Endothelial cell of umbilical vein (primary cell): ENCODE data around the gene LRRC74B. TPM values are rescaled to one million over a fixed set of nuclear protein-coding genes. Genes with fewer than 3 reads are reported as not detected.

Experiments used
- BruUV-seq: library from RNA; stranded (reverse); fragments of 400-500 nt; replicated peaks from 2 replicates; lab custom pipeline; 2021; lab: Mats Ljungman, UMichigan
- CTCF ChIA-PET: fragments of 300-600, 350-600 bp; sonication (Branson Sonifier 250); formaldehyde crosslinking; loops from one replicate; lab custom pipeline; 2021; ENCODE audit warnings: antibody characterized with exemption, inconsistent platforms; lab: Charles Lee
- POLR2A ChIA-PET: fragments of 300-600, 350-600 bp; sonication (Branson Sonifier 250); formaldehyde crosslinking; loops from one replicate; lab custom pipeline; 2021; ENCODE audit warnings: antibody characterized with exemption, inconsistent platforms; lab: Charles Lee
- DNase-seq: peaks from one replicate; pipeline ENCODE4 v3.0.0-alpha.2; 2011; ENCODE audit warnings: low read depth, low spot score
- FAIRE-seq: peaks from 2 replicates; lab custom pipeline; 2011; peaks lifted over from hg19 to GRCh38; lab: Jason Lieb, UNC
- H2AFZ ChIP-seq: 2 replicates; pipeline ENCODE4 v1.6.0; 2012; ENCODE audit warnings: low read depth, low read length, control low read depth, inconsistent platforms
- H3K27ac ChIP-seq: 2 replicates; pipeline ENCODE4 v1.5.1; 2011; ENCODE audit warnings: low read depth, mild to moderate bottlenecking, control low read depth, low read length, moderate library complexity; ENCODE audit not compliant: insufficient read depth
- H3K27me3 ChIP-seq, 2 experiments: 2 replicates each; pipeline versions ENCODE4 v1.6.0 to v1.6.1; 2011; ENCODE audit warnings: low read length in 2 of 2, mixed read lengths in 1 of 2; ENCODE audit not compliant: control insufficient read depth in 2 of 2, insufficient read depth in 2 of 2
- H3K36me3 ChIP-seq, 2 experiments: 2 replicates in 1 of 2; 3 replicates in 1 of 2; pipeline ENCODE4 v1.5.1; 2011; ENCODE audit warnings: low read length in 2 of 2, mild to moderate bottlenecking in 1 of 2, moderate library complexity in 1 of 2; ENCODE audit not compliant: control insufficient read depth in 2 of 2, insufficient read depth in 2 of 2; ENCODE audit errors: extremely low read depth in 1 of 2
- H3K4me1 ChIP-seq: 3 replicates; pipeline ENCODE4 v1.5.1; 2011; ENCODE audit warnings: mild to moderate bottlenecking, low read length; ENCODE audit not compliant: control insufficient read depth, insufficient read depth; ENCODE audit errors: extremely low read depth
- H3K4me2 ChIP-seq: 2 replicates; pipeline ENCODE4 v1.6.1; 2011; ENCODE audit warnings: low read length, control low read depth, mixed read lengths; ENCODE audit not compliant: insufficient read depth
- H3K4me3 ChIP-seq, 3 experiments: fragments of 200-600 bp in 1 of 3; sonication (generic), shearing (Covaris generic) in 1 of 3; replicated peaks in 1 of 3; 2 replicates each; pipeline ENCODE4 v1.5.1; 2011 to 2016; ENCODE audit warnings: control low read depth in 3 of 3, low read length in 3 of 3, mild to moderate bottlenecking in 2 of 3, inconsistent platforms in 1 of 3, low read depth in 1 of 3, moderate library complexity in 1 of 3; ENCODE audit not compliant: insufficient read depth in 1 of 3
- H3K79me2 ChIP-seq: 2 replicates; pipeline ENCODE4 v1.6.0; 2012; ENCODE audit warnings: low read length, inconsistent platforms; ENCODE audit not compliant: control insufficient read depth, insufficient read depth
- H3K9ac ChIP-seq: replicated peaks from 2 replicates; pipeline ENCODE3; 2011; ENCODE audit warnings: low read length, control low read depth; ENCODE audit not compliant: insufficient read depth; ENCODE audit errors: extremely low read depth
- H3K9me1 ChIP-seq: replicated peaks from 3 replicates; pipeline ENCODE4 v1.6.0; 2011; ENCODE audit warnings: mild to moderate bottlenecking, low read length; ENCODE audit not compliant: control insufficient read depth, insufficient read depth; ENCODE audit errors: extremely low read depth
- H3K9me3 ChIP-seq: replicated peaks from 2 replicates; pipeline ENCODE4 v1.5.1; 2012; ENCODE audit warnings: low read length, inconsistent platforms; ENCODE audit not compliant: control insufficient read depth, insufficient read depth
- H4K20me1 ChIP-seq: replicated peaks from 2 replicates; pipeline ENCODE3; 2011; ENCODE audit warnings: mild to moderate bottlenecking, low read length; ENCODE audit not compliant: control insufficient read depth, insufficient read depth; ENCODE audit errors: extremely low read depth
- CTCF ChIP-seq, 2 donors: IDR thresholded peaks; 1 replicate in 1 of 2; 2 replicates in 1 of 2; pipeline ENCODE4 v1.5.1; 2011; ENCODE audit warnings: low read length in 2 of 2, mild to moderate bottlenecking in 2 of 2, moderate library complexity in 2 of 2, control low read depth in 1 of 2, inconsistent platforms in 1 of 2, low read depth in 1 of 2; ENCODE audit not compliant: insufficient read depth in 1 of 2; ENCODE audit errors: extremely low read depth in 1 of 2
- EZH2 ChIP-seq: IDR thresholded peaks from 2 replicates; pipeline ENCODE4 v1.6.1; 2012; ENCODE audit warnings: borderline replicate concordance, low read depth, mild to moderate bottlenecking, moderate library complexity, low read length, inconsistent platforms; ENCODE audit not compliant: severe bottlenecking
- FOS ChIP-seq: IDR thresholded peaks from 2 replicates; pipeline ENCODE4 v1.6.1; 2011; ENCODE audit warnings: mild to moderate bottlenecking, low read length, moderate library complexity, borderline replicate concordance; ENCODE audit not compliant: insufficient read depth
- GATA2 ChIP-seq: IDR thresholded peaks from 2 replicates; pipeline ENCODE4 v1.7.0; 2011; ENCODE audit warnings: low read depth, mild to moderate bottlenecking, moderate library complexity, mixed read lengths, low read length; ENCODE audit not compliant: insufficient read length, insufficient read depth
- JUN ChIP-seq: IDR thresholded peaks from 2 replicates; pipeline ENCODE4 v1.6.1; 2011; ENCODE audit warnings: borderline replicate concordance, low read depth; ENCODE audit not compliant: insufficient read length, insufficient read depth
- MAX ChIP-seq: IDR thresholded peaks from 2 replicates; pipeline ENCODE4 v1.6.1; 2011; ENCODE audit not compliant: insufficient read depth, insufficient read length
- MYC ChIP-seq: IDR thresholded peaks from one replicate; pipeline ENCODE4 v1.6.1; 2011; ENCODE audit warnings: mild to moderate bottlenecking, low read depth, low read length
- POLR2A ChIP-seq: IDR thresholded peaks from 2 replicates; pipeline ENCODE4 v1.6.1; 2012; ENCODE audit warnings: low read depth, mild to moderate bottlenecking, control low read depth, low read length
- POLR2AphosphoS5 ChIP-seq: IDR thresholded peaks from 2 replicates; pipeline ENCODE4 v1.6.1; 2012; ENCODE audit warnings: low read depth, mild to moderate bottlenecking, control low read depth, low read length, moderate library complexity; ENCODE audit not compliant: insufficient read depth
- dilution Hi-C: fragments of 300-500 bp; cut with MboI; formaldehyde crosslinking; loops from one replicate; pipeline ENCODE4 v1.15.0; 2019; ENCODE audit warnings: low sequenced_read_pairs; ENCODE audit not compliant: extremely low pct_ligation_motif_present
- intact Hi-C: fragments of 100-400 bp; cut with micrococcal nuclease; formaldehyde crosslinking; loops from one replicate; pipeline ENCODE4 v1.10.0; 2022
- polyA plus RNA-seq, 4 experiments: library from polyadenylated mRNA; depleted of rRNA in 3 of 4; stranded (reverse) in 3 of 4; unstranded in 1 of 4; fragments of >200 nt; gene quantifications; 2 replicates each; pipeline versions ENCODE4 v1.2.1 to v1.2.3, GENCODE V29; 2011 to 2012; ENCODE audit warnings: missing spikeins in 1 of 4
- total RNA-seq: library from RNA; stranded (reverse); gene quantifications from 2 replicates; pipeline ENCODE4 v1.2.3, GENCODE V29; 2021

Gene LRRC74B
- total and polyA plus RNA-seq, 2 donors (not counting 3 experiments of a cell fraction or from before 2014, with no cell fraction given), result not detected

GRCh38 chr22:21001601-21002325 lies 44.0 kb upstream of the LRRC74B start, which contains the start of gene THAP7:
Gene THAP7, minus strand, starts transcription at chr22:21002118. Its CDS starts 207 bp downstream, at chr22:21001911.
- Histone ChIP-seq H3K79me2 (peaks cover 20% of the 10 kb centered on the region), H3K4me3 (peak within 1 kb of the TSS; percentile 77 to 86 (median 86)), H3K9me1 (no peaks in the 10 kb centered on the region), H3K36me3 (peaks cover 5 to 7% of the 10 kb centered on the region in 2 experiments), H4K20me1 (no peaks in the 10 kb centered on the region), H2AFZ (peak within 1 kb of the TSS; percentile 79), H3K9ac (peak within 1 kb of the TSS; percentile 88), H3K9me3 (no peaks in the 10 kb centered on the region), H3K4me2 (peak within 1 kb of the TSS; percentile 81), H3K27ac (peak within 1 kb of the TSS; percentile 88), H3K4me1 (peaks cover 22% of the 10 kb centered on the region), H3K27me3 (no peaks in the 10 kb centered on the region)
- DNase-seq (peak; percentile 95), FAIRE-seq (peak; percentile 94)
- TSS peak; percentile 41 for BruUV-seq
- dilution Hi-C loops (no loop called here), intact Hi-C loops (loop anchor here (1.0 to 5.0 kb wide), 5 partner anchors 13 to 114 kb away; partner anchors contain the start of genes CRKL, LRRC74B and LZTR1)
- ChIA-PET CTCF (interaction anchor here (1.3 to 2.8 kb wide), 3 partner anchors 12 to 117 kb away, joined by 6 to 19 read pairs (median 9); partner anchors contain the start of gene LZTR1), POLR2A (interaction anchor here (2.3 kb wide), 1 partner anchor 20 kb away, joined by 10 read pairs; the partner anchor contains the start of gene LZTR1)
- TF ChIP-seq CTCF (IDR thresholded peaks at IDR 0.05; ENCODE audit: extremely low read depth in 1 of 2, insufficient read depth in 1 of 2, low read depth in 1 of 2, low read length in 2 of 2) (no peak), POLR2AphosphoS5 (peak; percentile 96), EZH2 (no peak), JUN (no peak), MYC (peak; percentile 37), FOS (no peak), POLR2A (peak; percentile 85), MAX (peak; percentile 90), GATA2 (no peak)
